Mucosa of descending colon (tissue), 3 donors: ENCODE measurements around the gene FBLN2. TPM values are rescaled to one million over a fixed set of nuclear protein-coding genes. Genes with fewer than 3 reads are reported as not detected.

Experiments
- ATAC-seq: fragments of 200-7000 bp; cut with Tn5 transposase; one replicate; pipeline ENCODE4 v1.9.1; 2020; ENCODE audit warnings: mild to moderate bottlenecking, moderate library complexity
- DNase-seq, 3 donors: peaks; one replicate each; pipeline ENCODE4 v3.0.0-alpha.2; 2020
- H3K36me3 ChIP-seq: fragments of 200-600 bp; one replicate; pipeline ENCODE4 v1.8.0; 2021; ENCODE audit warnings: low read depth, mild to moderate bottlenecking
- H3K4me1 ChIP-seq: fragments of 200-600 bp; one replicate; pipeline ENCODE4 v1.8.0; 2021; ENCODE audit warnings: low read depth, mild to moderate bottlenecking
- H3K4me3 ChIP-seq: fragments of 200-600 bp; one replicate; pipeline ENCODE4 v1.8.0; 2021; ENCODE audit warnings: mild to moderate bottlenecking
- H3K9me3 ChIP-seq: fragments of 200-600 bp; one replicate; pipeline ENCODE4 v1.8.0; 2021; ENCODE audit warnings: mild to moderate bottlenecking
- CTCF ChIP-seq: fragments of 200-600 bp; IDR thresholded peaks from one replicate; pipeline ENCODE4 v1.8.0; 2022; ENCODE audit warnings: antibody characterized with exemption, mild to moderate bottlenecking
- intact Hi-C, 2 donors: fragments of 100-400 bp; cut with DNase I in 1 of 2; cut with micrococcal nuclease in 1 of 2; formaldehyde crosslinking; loops; one replicate each; pipeline versions ENCODE4 v1.11.0 to v1.11.1; 2022; cut with DNase I, micrococcal nuclease
- total RNA-seq, 3 donors: library from RNA; stranded (reverse); fragmentation: NEBNext Ultra II Directional in 2 of 3; extraction: Animal tissue kit (Norgen Biotek cat#: 25700) in 2 of 3; gene quantifications; one replicate each; pipeline versions ENCODE4 v1.2.1 to v1.2.4, GENCODE V29; 2021 to 2023
- donor health status: DM: no; HTN: no; CAD: no; lungs with moderate emphysema.
- donor health status: DM: no; HTN: no; CAD: no.
- donor health status: DM: no; HTN: yes; CAD: no.

Gene FBLN2
- total RNA-seq, 3 donors from 2014 or later = 10.2 to 48.9 (median 30.5) TPM

GRCh38 chr3:13501958-13502790 lies 46.8 kb upstream of the FBLN2 start:
- intact Hi-C loops = no loop called here

GRCh38 chr3:13502791-13503060 lies 46.2 kb upstream of the FBLN2 start:
- Histone ChIP-seq H3K9me3 (no peaks in the 10 kb centered on the region), H3K4me1 (no peaks in the 10 kb centered on the region), H3K36me3 (no peaks in the 10 kb centered on the region), H3K4me3 (no peak overlapping the region)
- ATAC-seq = no peak
- intact Hi-C loops = no loop called here
- DNase-seq = peak in 1 of 3 donors; percentile 43
- no peak for TF ChIP-seq CTCF

More at GRCh38 chr3:13501958-13502790, 46.8 kb upstream of the FBLN2 start:
- TF ChIP-seq CTCF = no peak
- no peaks in the 10 kb centered on the region for H3K4me1 ChIP-seq
- no peaks in the 10 kb centered on the region for H3K36me3 ChIP-seq
- no peak overlapping the region for H3K4me3 ChIP-seq
- ATAC-seq (no peak), DNase-seq (peak in 1 of 3 donors; percentile 24)
- no peaks in the 10 kb centered on the region for H3K9me3 ChIP-seq

- TF ChIP-seq CTCF = no peak
- DNase-seq (peak in 1 of 3 donors; percentile 33), ATAC-seq (no peak)
- intact Hi-C loops = no loop called here
- Histone ChIP-seq H3K9me3 (no peaks in the 10 kb centered on the region), H3K36me3 (no peaks in the 10 kb centered on the region), H3K4me3 (no peak overlapping the region), H3K4me1 (no peaks in the 10 kb centered on the region)
Observed at GRCh38 chr3:13504161-13504831, 44.6 kb upstream of the FBLN2 start.

GRCh38 chr3:13505147-13506130 lies 43.5 kb upstream of the FBLN2 start:
- H3K36me3 ChIP-seq = no peaks in the 10 kb centered on the region
- H3K4me1 ChIP-seq = no peaks in the 10 kb centered on the region
- no peak for TF ChIP-seq CTCF
- H3K9me3 ChIP-seq = no peaks in the 10 kb centered on the region
- intact Hi-C loops = no loop called here
- no peak for ATAC-seq
- peak in 2 of 3 donors; percentile 16 to 39 for DNase-seq
- H3K4me3 ChIP-seq = no peak overlapping the region

GRCh38 chr3:13506239-13506638 lies 42.7 kb upstream of the FBLN2 start:
- no peak for ATAC-seq
- Histone ChIP-seq H3K9me3 (no peaks in the 10 kb centered on the region), H3K36me3 (no peaks in the 10 kb centered on the region), H3K4me1 (no peaks in the 10 kb centered on the region), H3K4me3 (no peak overlapping the region)
- DNase-seq = no peak
- intact Hi-C loops = no loop called here
- TF ChIP-seq CTCF = no peak
